Spleen (tissue), 11 donors: ENCODE measurements around the gene SRRM2. TPM values are rescaled to one million over a fixed set of nuclear protein-coding genes. Genes with fewer than 3 reads are reported as not detected.
A peak's percentile ranks its signal among the peaks of the same experiment; 100 is the strongest.

Source experiments
- DNase-seq: peaks from one replicate; pipeline ENCODE4 v3.0.0-alpha.2; 2020
- H3K27ac ChIP-seq, 8 donors: fragments of 200-600 bp; sonication (generic) in 7 of 8; 1 replicate in 4 of 8; 2 replicates in 4 of 8; pipeline versions ENCODE4 v1.5.0 to v1.8.0; 2016 to 2021; ENCODE audit warnings: inconsistent platforms in 4 of 8, mild to moderate bottlenecking in 4 of 8, moderate library complexity in 1 of 8
- H3K27me3 ChIP-seq, 7 donors: fragments of 200-600 bp; sonication (generic) in 6 of 7; replicated peaks in 1 of 7; 1 replicate in 4 of 7; 2 replicates in 3 of 7; pipeline versions ENCODE4 v1.5.0 to v1.8.0; 2016 to 2021; ENCODE audit warnings: inconsistent platforms in 3 of 7, mild to moderate bottlenecking in 1 of 7
- H3K36me3 ChIP-seq, 6 donors: fragments of 200-600 bp; sonication (generic) in 5 of 6; 1 replicate in 4 of 6; 2 replicates in 2 of 6; pipeline versions ENCODE4 v1.5.0 to v1.8.0; 2016 to 2021; ENCODE audit warnings: inconsistent platforms in 2 of 6
- H3K4me1 ChIP-seq, 6 donors: fragments of 200-600 bp; sonication (generic) in 5 of 6; 1 replicate in 3 of 6; 2 replicates in 3 of 6; pipeline versions ENCODE4 v1.5.0 to v1.8.0; 2016 to 2021; ENCODE audit warnings: inconsistent platforms in 3 of 6
- H3K4me3 ChIP-seq, 8 donors: fragments of 200-600 bp; sonication (generic) in 7 of 8; 1 replicate in 4 of 8; 2 replicates in 4 of 8; pipeline versions ENCODE4 v1.5.0 to v1.8.0; 2016 to 2021; ENCODE audit warnings: inconsistent platforms in 4 of 8, mild to moderate bottlenecking in 4 of 8, moderate library complexity in 2 of 8
- H3K9me3 ChIP-seq, 8 donors: fragments of 200-600 bp; sonication (generic) in 7 of 8; 1 replicate in 4 of 8; 2 replicates in 4 of 8; pipeline versions ENCODE4 v1.5.0 to v1.8.0; 2016 to 2021; ENCODE audit warnings: inconsistent platforms in 4 of 8
- CTCF ChIP-seq, 11 experiments: fragments of 200-600 bp in 7 of 11; fragments of 450-650 bp in 4 of 11; sonication (generic) in 4 of 11; IDR thresholded peaks in 8 of 11; conservative IDR thresholded peaks in 3 of 11; 1 replicate in 7 of 11; 2 replicates in 4 of 11; pipeline versions ENCODE4 v1.4.0 to v1.8.0; 2016 to 2021; ENCODE audit warnings: antibody characterized with exemption in 11 of 11, inconsistent platforms in 4 of 11, mild to moderate bottlenecking in 1 of 11
- POLR2A ChIP-seq, 3 donors: fragments of 450-650 bp; IDR thresholded peaks; one replicate each; pipeline ENCODE4 v1.5.1; 2017; ENCODE audit warnings: antibody characterized with exemption in 3 of 3, mild to moderate bottlenecking in 1 of 3
- POLR2AphosphoS5 ChIP-seq, 3 donors: sonication (generic); formaldehyde crosslinking; IDR thresholded peaks; one replicate each; pipeline ENCODE4 v1.5.1; 2017; ENCODE audit warnings: antibody characterized with exemption in 3 of 3
- WGBS, 5 donors: extraction: QIAGEN DNeasy Blood & Tissue Kit in 3 of 5; methylation state at CpG; one replicate each; pipeline versions ENCODE4 v1.1.5 to v1.1.7; 2013 to 2018; 5-methylcytosine and 5-hydroxymethylcytosine counted together
- intact Hi-C: fragments of 100-400 bp; cut with DNase I; formaldehyde crosslinking; loops from one replicate; pipeline ENCODE4 v1.15.0; 2023; ENCODE audit warnings: low total_unique reads
- polyA plus RNA-seq, 3 donors: library from polyadenylated mRNA; stranded (reverse); fragments of 200-250 nt; gene quantifications; one replicate each; pipeline ENCODE4 v1.2.1, GENCODE V29; 2013
- total RNA-seq, 7 donors: library from RNA; depleted of rRNA in 3 of 7; stranded (reverse); fragments of >200 nt in 3 of 7; fragmentation: NEBNext Ultra II Directional in 4 of 7; extraction: Animal tissue kit (Norgen Biotek cat#: 25700) in 4 of 7; gene quantifications; one replicate each; pipeline versions ENCODE4 v1.1.0 to v1.2.1, GENCODE V29; 2016 to 2021
- donor health status: healthy with polysubstance abuse.
- donor health status: DM: no; HTN: no; CAD: no; lungs with moderate emphysema.
- donor health status: DM: no; HTN: no; CAD: no.
- donor health status: Bipolar disorder and iron deficiency.
- donor health status: healthy.
- donor health status: DM: no; HTN: no; CAD: no.
- donor health status: DM: yes; HTN: yes; CAD: no.

SRRM2 gene
- total and polyA plus RNA-seq, 10 donors, result 239 to 1,169 (median 839) TPM

GRCh38 chr16:2763173-2763572 is 10.7 kb downstream of the SRRM2 start:
- TF ChIP-seq POLR2AphosphoS5 (IDR thresholded peaks at IDR 0.05) (peak in 1 of 3 donors; percentile 22), POLR2A (IDR thresholded peaks at IDR 0.05) (no peak)
- H3K36me3 ChIP-seq, result peaks cover 12 to 100% (median 100%) of the 10 kb centered on the region in 6 donors

GRCh38 chr16:2764718-2765117 is 12.3 kb downstream of the SRRM2 start:
- H3K27ac ChIP-seq, result no peak overlapping the region
- H3K4me3 ChIP-seq, result no peak overlapping the region
- WGBS, 5 donors, result 94 to 97% (median 95%) methylated on average over 9 of the region's 9 CpGs
- H3K4me1 ChIP-seq, result peaks cover 0 to 26% (median 4%) of the 10 kb centered on the region in 6 donors
- no peak for DNase-seq
- H3K9me3 ChIP-seq, result no peaks in the 10 kb centered on the region
- TF ChIP-seq CTCF (IDR thresholded peaks at IDR 0.05 in 8 of 11, conservative IDR thresholded peaks at IDR 0.05 in 3 of 11), result no peak
- TF ChIP-seq POLR2AphosphoS5 (IDR thresholded peaks at IDR 0.05), result no peak
- TF ChIP-seq POLR2A (IDR thresholded peaks at IDR 0.05), result no peak
- H3K27me3 ChIP-seq, result no peaks in the 10 kb centered on the region
- intact Hi-C loops, result no loop called here
- H3K36me3 ChIP-seq, result peaks cover 18 to 100% (median 100%) of the 10 kb centered on the region in 6 donors

More at GRCh38 chr16:2763173-2763572, 10.7 kb downstream of the SRRM2 start:
- H3K4me3 ChIP-seq, result no peak overlapping the region
- intact Hi-C loops, result no loop called here
- H3K27me3 ChIP-seq, result no peaks in the 10 kb centered on the region
- 96 to 100% (median 98%) methylated on average over 6 of the region's 6 CpGs for WGBS, 5 donors
- H3K4me1 ChIP-seq, result peaks cover 0 to 27% (median 5%) of the 10 kb centered on the region in 6 donors
- no peaks in the 10 kb centered on the region for H3K9me3 ChIP-seq
- H3K27ac ChIP-seq, result no peak overlapping the region
- peak; percentile 20 for DNase-seq

- WGBS, 5 donors, result 96 to 98% (median 97%) methylated on average over 71 to 73 of the region's 73 CpGs
- H3K4me1 ChIP-seq, result peaks cover 0 to 29% (median 10%) of the 10 kb centered on the region in 6 donors
- no peaks in the 10 kb centered on the region for H3K9me3 ChIP-seq
- no peak for TF ChIP-seq POLR2A (IDR thresholded peaks at IDR 0.05)
- TF ChIP-seq POLR2AphosphoS5 (IDR thresholded peaks at IDR 0.05), result peak in 2 of 3 donors; percentile 29 to 62
- DNase-seq, result peak; percentile 72
- peaks cover 21 to 100% (median 100%) of the 10 kb centered on the region in 6 donors for H3K36me3 ChIP-seq
- H3K27me3 ChIP-seq, result no peaks in the 10 kb centered on the region
- no peak overlapping the region for H3K27ac ChIP-seq
- no peak overlapping the region for H3K4me3 ChIP-seq
- intact Hi-C loops, result no loop called here
Measured at GRCh38 chr16:2765462-2766404, 13.3 kb downstream of the SRRM2 start.

- 96 to 97% (median 96%) methylated on average over 41 to 44 of the region's 44 CpGs for WGBS, 5 donors
- Histone ChIP-seq H3K36me3 (peaks cover 21 to 100% (median 100%) of the 10 kb centered on the region in 6 donors), H3K27ac (no peak overlapping the region), H3K4me1 (peaks cover 0 to 35% (median 13%) of the 10 kb centered on the region in 6 donors), H3K9me3 (no peaks in the 10 kb centered on the region), H3K27me3 (no peaks in the 10 kb centered on the region), H3K4me3 (no peak overlapping the region)
- intact Hi-C loops, result no loop called here
- DNase-seq, result peak; percentile 54
- no peak for TF ChIP-seq CTCF (IDR thresholded peaks at IDR 0.05 in 8 of 11, conservative IDR thresholded peaks at IDR 0.05 in 3 of 11)
- TF ChIP-seq POLR2A (IDR thresholded peaks at IDR 0.05), result no peak
- TF ChIP-seq POLR2AphosphoS5 (IDR thresholded peaks at IDR 0.05), result peak in 1 of 3 donors; percentile 6
Measured at GRCh38 chr16:2766430-2767139, 14.1 kb downstream of the SRRM2 start.
